Glomerular visceral epithelial cell (primary cell): ENCODE results near the gene BTBD7.
A peak's percentile ranks its signal among the peaks of the same experiment; 100 is the strongest.

ENCODE experiments used
- DNase-seq: peaks from one replicate; pipeline ENCODE4 v3.0.0-alpha.2; 2016; ENCODE audit errors: extremely low spot score

The BTBD7 gene

DNA sequence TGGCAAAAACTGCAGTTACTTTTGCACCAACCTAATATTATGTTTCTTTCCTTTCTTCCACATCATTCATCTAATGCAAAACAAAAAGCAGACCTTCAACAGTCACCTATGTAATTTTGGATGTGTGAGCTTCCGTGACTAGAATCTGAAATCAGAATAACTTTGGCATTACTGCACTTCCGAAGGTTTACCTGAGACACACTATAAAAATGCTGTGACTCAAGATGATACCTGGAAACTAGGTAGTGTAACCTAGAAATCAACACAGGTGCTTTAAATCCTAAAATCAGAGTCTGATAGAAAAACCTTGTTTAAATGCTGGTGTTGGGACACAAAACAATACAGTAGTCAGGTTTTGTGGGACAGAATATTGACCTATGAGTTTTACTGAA is 2.2 kb downstream of the BTBD7 start:
- no peak for DNase-seq

DNA sequence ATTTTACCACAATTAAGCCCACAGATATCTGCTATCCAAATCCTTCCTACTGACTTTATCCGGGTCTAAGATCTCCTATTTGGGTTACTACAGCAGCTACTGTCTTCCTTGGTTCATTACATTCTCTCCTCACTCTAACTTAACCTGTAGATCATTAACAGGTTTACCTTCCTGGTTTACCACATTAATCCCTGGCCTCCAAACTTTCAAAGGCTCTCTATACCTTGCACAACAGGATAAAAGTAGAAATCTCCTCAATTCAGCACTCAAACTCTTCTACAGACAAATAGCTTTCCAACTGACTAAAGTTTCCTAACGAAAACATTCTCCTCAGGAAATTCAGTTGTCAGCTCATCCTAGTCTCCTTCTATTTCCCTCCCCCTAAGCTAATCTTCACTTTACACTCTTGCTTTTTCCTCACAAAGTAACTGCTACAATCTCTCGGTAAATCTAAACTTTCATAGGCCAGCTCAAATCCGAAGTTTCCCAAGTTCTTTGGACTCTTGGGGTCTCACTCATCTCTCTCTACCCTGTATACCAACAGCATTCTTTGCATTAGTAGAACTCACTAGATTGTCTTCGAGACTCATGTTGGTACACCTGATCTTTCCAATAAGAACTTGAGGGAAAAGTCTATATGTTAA is 2.7 kb downstream of the BTBD7 start:
- DNase-seq = peak; percentile 75

DNA sequence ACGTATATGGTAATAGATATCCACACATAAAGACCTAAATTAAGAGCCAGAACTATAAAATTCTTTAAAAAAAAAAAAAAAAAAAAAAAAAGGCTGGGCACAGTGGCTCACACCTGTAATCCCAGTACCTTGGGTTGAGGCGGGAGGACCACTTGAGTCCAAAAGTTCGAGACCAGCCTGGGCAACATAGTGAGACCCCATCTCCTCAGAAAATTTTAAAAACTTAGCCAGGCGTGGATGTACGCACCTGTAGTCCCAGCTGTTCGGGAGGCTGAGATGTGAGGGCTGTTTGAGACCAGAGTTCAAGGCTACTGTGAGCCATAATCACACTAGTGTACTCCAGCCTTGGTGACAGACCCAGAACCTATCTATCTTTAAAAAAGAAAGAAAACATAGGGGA is 4.3 kb downstream of the BTBD7 start:
- DNase-seq = no peak

DNA sequence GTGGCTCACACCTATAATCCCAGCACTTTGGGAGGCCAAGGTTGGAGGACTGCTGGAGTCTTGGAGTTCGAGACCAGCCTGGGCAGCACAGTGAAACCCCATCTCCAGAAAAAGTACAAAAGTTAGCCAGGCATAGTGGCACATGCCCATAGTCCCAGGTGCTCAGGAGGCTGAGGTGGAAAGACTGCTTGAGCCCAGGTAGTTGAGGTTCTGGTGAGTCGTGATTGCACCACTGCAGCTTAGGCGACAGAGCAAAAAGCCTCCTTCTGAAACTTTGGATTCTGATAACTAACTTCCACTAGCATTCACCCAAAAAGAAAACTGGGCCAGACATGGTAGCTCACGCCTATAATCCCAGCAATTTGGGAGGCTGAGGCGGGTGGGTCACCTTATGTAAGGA is 6.6 kb downstream of the BTBD7 start:
- DNase-seq = no peak

DNA sequence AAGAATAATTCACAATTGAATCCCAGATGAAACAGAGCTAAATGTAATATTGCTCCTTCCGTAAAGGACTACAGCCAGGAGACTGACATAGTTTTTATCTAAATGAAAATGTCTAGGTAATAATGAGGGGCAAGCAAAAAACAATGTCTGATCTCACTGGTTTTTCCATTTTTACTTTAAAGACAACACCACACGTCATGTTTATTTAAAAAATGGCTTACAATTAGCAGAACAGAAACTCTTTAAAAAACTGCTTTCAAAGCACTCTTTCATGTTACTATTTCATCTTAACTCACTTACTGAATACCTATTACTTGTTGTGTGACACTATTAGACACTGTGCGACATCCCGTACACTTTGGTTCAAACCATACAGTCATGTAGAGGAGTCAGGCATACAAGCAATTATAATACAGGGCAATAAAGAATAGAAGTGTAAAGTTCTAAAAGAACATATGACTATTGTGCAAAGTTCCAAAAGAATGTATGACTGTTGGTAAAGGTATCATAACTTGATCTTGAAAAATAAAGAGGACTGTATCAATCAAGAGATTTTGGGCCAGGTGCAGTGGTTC is 9.1 kb downstream of the BTBD7 start:
- no peak for DNase-seq

DNA sequence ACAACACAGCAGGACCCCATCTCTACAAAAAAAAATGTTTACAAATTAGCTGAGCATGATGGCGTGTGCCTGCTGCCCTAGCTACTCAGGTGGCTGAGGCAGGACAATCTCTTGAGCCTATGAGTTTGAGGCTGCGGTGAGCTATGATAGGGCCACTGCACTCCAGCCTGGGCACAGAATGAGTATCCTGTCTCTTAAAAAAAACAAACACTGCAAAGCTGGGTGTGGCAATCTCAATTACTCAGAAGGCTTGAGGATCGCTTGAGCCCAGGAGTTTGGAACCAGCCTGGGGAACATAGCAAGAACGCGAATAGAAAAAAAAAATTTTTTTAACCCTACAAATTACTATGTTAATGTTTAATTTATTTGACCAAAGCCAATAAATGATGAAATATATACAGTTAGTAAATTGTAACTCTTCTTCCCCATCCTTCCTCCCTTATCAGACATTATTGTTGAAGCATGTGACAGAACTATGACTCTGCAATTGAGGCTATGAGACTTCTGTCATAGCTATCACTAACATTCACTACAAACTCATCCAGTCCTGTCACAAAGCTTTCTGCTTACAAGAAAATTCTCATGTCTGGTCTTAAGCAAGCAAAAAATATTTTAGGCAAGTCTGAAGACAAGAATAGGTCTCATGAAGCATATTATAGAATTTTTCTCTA is 9.8 kb downstream of the BTBD7 start:
- DNase-seq = no peak

DNA sequence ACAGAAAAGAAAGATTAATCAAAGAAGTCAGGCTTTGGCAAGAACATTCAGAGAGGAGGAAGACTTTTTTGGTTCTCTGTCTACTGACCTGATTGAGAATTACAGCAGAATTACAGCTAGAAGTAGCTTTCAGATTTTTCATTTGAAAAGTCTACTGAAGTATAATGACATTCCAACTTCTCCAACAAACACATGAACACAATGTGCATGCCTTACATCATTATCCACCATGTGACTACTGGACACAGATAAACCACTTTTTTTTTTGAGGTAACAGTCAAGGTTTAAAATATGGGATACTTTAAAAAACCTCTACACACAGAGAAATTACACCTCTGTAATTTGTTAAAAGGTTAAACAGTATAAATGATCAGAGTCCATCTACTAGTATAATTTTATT is 12.3 kb downstream of the BTBD7 start:
- no peak for DNase-seq

DNA sequence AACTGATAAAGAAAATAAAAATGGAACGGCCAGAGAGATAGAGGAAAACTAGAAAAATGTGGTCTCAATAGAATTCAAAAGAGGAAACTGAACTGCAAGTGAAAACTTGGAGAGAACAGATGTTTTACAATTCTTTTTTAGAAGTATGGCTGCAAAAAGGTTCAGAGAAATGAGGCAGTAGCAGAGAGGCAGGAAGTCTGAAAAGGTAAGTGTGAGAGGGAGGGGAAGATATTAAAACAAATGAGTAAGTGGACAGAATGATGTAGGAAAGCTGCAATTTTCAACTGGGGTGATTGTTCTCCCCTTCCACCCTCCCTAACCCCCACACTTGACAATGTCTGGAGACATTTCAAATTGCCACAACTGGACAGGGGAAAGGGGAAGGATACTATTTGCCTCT is 12.9 kb downstream of the BTBD7 start:
- no peak for DNase-seq

DNA sequence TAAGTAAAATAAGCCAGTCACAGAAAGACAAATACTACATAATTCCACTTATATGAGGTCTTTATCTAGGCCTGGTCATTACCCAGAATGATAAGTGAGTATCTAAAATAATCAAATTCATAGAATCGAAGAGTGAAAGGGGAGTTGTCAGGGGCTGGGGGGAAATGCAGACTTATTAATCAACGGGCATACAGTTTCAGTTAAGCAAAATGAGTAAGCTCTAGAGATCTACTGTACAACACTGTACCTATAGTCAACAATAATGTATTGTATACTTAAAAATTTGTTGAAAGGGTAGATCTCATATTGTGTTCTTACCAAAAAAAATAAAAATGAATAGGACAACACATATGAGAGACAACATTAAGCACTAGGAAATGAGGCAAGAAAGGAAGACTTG is 13.3 kb downstream of the BTBD7 start:
- no peak for DNase-seq

DNA sequence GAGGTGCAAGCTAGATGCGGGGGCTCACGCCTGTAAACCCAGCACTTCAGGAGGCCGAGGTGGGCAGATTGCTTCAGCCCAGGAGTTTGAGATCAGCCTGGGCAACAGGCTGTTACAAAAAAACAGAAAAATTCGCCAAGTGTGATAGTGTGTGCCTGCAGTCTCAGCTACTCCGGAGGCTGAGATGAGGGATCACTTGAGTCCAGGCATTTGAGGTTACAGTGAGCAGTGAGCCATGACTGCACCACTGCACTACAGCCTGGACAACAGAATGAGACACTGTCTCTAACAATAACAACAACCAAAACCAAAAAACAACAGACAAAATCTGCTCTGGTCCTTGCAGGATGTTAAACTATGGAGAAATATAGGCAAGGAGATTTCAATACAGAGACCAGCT is 13.9 kb downstream of the BTBD7 start:
- peak; percentile 85 for DNase-seq

DNA sequence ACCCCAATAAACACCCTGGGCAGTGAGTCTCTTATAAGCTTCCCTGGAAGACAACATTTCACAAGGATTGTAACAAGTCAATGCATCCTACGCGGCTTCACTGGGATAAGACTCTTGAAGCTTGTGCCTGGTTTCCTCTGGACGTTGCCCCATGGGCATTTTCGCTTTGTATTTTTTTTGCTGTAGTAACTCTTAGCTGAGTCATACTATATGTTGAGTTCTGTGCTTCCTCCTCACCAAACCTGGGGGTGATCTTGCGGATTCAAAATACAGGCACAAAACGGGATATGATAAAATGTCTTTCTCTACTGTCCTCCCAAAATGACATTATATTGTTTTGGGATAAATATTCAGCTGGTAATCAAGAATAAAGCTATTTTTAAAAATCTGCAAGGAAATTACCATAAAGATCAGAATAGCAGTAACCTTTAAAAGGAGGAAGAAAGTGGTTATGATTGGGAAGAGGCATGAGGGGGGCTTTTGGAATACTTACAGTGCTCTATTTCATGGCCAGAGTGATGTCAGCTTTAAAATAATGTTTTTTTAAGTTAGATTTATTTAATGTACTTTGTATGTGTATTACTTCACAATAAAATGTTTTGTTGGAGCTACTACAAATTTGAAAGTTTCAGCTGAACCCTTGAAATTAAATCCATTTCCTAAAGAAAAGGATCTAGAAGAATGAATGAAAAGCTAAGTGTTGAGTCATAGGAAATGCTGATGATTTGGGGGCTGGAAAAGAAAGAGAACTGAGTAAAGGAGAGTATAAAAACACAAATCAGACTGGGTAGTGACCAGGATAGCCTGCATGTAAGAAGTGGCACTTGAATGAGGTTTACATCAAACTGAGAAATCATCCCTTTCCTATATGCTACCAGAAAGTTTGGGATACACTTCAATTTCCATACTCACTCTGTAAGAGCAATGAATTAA is 14.7 kb downstream of the BTBD7 start:
- DNase-seq = peak; percentile 78

DNA sequence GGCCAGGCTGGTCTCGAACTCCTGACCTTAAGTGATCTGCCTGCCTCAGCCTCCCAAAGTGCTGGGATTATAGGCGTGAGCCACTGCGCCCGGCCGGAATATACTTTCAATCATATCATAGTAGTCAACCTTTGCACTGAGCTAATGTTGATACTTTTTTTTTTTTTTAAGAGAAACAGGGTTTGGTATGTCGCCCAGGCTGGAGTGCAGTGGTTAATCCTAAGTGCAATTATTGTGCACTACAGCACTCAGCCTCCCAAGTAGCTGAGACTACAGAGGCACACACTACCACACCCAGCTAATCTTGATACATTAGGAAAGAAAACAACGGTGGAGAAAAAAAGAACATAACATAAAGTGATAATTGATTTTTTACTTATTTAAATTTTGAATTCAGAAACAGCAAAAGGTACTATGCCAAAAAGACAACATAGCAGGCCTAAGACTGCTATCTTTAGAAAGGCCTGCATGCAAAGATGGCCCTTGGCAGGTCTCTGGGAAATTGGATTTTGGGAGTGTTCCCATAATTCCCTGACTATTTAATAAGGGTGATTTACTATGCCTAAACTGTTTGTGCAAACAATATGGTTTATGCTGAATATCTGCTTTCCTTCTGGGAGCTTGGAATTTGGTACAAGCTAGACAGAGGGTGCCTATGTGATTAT is 15.5 kb downstream of the BTBD7 start:
- DNase-seq = no peak

DNA sequence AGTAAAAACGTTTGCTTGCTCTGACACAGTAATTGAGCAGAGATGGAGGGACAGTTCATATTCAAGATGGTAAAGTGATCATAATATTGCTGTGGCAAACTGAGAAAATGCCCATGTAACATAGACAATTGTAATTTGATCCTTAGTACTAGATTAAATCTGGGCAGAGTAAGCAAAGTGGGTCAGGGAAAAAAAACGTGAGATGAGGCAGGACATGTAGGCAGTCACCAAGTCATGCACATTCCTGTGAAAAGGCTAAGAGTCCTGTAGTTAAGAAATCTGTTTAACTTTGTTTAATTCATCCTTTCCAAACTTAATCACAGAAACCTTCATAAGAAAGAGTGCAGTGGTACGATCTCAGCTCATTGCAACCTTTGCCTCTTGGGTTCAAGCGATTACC is 16.1 kb downstream of the BTBD7 start:
- no peak for DNase-seq

DNA sequence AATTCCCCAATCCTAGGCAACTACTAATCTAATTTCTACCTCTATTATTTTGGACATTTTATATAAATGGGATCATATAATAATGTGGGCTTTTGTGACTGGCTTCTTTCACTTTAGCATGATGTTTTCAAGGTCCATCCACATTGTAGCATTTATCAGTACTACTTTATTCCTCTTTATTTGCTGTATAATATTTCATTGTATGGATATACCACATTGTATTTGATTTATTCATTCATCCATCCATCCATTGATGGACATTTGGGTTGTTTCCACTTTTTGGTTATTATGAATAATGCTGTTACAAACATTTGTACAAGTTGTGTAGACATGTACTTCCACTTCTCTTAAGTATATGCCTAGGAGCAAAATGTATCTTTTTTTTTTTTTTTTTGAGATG is 17.3 kb downstream of the BTBD7 start:
- no peak for DNase-seq

DNA sequence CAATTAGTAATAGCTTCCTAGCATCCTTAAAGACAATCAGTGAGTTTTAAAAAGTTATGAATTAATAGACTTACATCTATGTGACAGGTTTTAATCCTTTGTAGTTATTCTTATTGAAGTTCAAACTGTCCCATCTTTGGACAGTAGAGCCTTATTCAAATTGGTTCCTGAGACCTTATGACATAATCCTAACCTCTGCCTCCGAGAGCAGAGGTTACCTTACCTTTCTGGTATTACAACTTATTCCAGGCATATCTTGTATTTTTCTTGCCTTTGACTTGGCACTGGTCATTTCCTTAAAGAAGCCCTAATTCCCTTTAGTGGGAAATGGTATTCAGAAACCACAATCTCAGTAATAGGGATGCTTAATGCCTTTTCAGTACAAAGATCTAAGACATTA is 21.8 kb downstream of the BTBD7 start:
- no peak for DNase-seq

DNA sequence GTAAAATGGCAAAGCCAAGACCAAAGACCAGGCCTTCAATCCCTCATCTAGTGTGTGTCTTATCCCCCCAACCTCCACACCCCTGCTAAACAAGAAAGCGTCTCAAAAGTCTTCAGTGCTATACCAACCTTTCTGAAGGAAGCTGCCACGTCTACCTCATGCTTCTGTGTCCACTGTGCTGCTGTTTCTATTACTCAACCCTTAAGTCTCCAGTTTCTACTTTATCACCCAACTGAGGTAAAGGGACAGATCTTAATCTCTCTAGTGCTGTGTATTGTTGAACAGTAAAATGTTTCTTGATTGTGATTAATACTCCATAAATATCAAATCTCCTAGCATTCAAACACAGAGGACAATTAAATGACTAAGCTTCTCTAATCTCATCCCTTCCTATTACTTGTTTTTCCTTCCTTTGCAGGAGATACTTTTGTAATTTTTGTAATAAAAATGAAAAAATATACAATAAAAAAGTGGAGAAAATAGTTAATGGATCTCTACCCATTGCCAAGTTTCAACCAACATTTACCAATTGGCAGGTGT is 23.3 kb downstream of the BTBD7 start:
- no peak for DNase-seq

DNA sequence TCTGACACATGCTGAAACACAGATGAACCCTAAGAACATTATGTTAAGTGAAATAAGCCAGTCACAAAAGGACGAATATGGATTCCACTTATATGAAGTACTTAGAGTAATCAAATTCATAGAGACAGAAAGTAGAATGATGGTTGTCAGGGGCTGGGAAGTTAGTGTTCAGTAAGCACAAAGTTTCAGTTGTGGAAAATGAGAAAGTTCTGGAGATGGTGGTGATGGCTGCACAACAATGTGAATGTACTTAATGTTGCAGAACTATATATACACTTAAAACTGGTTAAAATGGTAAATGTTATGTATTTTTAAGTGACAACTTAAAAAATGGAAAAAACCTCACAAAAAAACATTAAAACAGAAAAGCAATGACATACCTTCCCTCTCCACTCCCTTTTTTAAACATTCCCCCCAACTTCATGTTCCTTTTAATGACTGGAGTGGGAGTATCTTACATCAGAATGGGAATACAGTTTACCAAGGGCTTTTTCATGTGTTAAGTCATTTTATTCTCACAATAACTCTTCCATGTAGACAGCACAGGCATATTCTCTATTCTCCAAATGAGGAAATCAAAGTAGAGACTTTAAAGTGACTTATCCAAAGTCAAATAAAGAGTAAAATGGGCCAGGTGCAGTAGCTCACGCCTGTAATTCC is 24.0 kb downstream of the BTBD7 start:
- no peak for DNase-seq

DNA sequence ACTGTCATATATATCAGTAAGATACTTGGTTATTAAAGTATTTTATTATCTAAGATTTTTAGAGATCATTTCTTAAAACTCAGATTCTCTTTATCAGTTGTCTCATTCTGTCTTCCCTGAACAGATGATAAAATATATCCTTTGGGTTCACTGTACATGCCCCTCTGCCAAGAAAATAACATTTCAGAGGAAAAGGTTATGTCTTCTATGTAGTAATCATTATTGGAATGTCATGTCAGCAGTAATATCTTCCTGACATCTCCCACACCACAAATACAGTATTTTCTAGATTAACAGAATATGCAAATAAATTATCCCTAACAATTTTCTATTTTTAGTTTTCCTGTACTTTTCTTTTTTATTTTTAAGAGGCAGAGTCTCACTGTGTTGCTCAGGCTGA is 26.0 kb downstream of the BTBD7 start:
- DNase-seq = no peak

DNA sequence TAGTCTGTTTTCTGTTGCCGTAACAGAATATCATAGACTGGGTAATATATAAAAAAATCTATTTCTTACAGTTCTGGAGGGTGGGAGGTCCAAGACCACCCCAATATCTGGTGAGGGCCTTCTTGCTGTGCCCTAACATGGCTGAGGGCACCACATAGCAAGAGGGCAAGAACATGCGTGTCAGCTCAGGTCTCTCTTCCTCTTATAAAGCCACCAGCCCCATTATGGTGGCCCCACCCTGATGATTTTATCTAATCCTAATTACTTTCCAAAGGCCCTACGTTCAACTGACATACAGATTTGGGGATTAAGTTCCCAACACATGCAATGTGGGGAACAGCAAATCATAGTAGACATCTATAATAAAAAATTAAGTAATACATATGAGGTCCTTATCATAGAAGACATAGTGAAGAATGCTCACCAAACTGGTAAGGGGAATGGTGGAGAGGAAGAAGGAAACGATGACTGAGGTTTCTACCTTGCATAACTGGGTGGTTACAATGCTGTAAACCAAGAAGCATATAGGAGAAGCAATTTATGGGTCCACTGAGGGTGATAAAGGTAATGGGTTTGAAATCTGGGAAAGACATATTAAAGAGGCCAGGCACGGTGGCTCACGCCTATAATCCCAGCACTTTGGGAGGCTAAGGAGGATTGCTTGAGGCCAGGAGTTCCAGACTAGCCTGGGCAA is 27.0 kb downstream of the BTBD7 start:
- no peak for DNase-seq

DNA sequence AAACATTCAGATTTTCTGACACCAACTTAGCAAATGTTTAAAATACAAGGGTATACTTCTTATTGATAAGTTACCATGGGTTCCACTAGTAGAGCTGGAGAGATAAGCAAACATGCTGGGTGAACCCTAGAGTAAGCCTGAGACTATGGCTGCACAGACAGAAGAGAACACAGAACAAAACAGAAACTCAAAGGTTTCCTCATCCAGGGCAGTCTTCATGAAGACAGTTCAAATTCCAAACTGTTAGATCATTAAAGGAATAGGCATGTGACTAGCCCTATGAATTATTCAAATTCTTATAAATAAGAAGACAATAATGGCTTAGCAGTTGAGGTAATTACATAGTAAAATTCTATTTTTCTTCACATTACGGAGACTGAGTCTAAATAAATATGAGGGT is 28.1 kb downstream of the BTBD7 start:
- no peak for DNase-seq

DNA sequence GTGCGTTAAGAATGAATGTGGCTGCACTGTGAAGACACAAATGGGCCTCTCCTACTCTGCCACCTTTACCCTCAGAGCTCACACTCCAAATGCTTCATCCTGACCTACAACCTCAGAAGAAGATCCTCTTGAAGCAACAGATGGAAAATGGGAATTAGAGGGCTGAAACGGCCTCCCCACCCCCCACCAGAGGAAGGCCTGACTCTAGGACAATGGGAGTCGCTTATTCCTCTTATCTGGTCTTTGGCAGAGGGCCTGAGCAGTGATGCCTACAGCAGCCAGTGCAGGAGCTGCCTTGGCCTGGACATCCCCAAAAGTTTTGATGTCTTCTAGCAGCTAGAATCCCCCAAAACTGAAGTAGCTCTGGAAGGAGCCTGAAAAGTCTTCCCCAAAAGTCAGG is 29.2 kb downstream of the BTBD7 start:
- peak; percentile 21 for DNase-seq
